GM23338 (cell line): ENCODE results near the gene OR13D1. TPM values are rescaled to one million over a fixed set of nuclear protein-coding genes. Genes with fewer than 3 reads are reported as not detected.

Experiments
- ATAC-seq: fragments of 200-7000 bp; cut with Tn5 transposase; 3 replicates; pipeline ENCODE4 v1.9.1; 2020
- DNase-seq: peaks from one replicate; pipeline ENCODE4 v3.0.0-alpha.2; 2015; ENCODE audit warnings: low spot score
- H2AFZ ChIP-seq: fragments of 200-600 bp; sonication (generic); 2 replicates; pipeline ENCODE4 v1.8.0; 2016; ENCODE audit warnings: antibody characterized with exemption, mild to moderate bottlenecking, moderate library complexity
- H3F3A ChIP-seq: fragments of 200-600 bp; sonication (generic); replicated peaks from 2 replicates; pipeline ENCODE4 v1.8.0; 2017; ENCODE audit warnings: antibody characterized with exemption, mixed run types, low read depth
- H3K27ac ChIP-seq: fragments of 200-600 bp; sonication (generic); 2 replicates; pipeline ENCODE4 v1.6.1; 2016; ENCODE audit warnings: low read depth
- H3K27me3 ChIP-seq: fragments of 200-600 bp; sonication (generic); 2 replicates; pipeline ENCODE4 v1.8.0; 2016; ENCODE audit warnings: mild to moderate bottlenecking, mixed run types, moderate library complexity; ENCODE audit not compliant: insufficient read depth
- H3K36me3 ChIP-seq: fragments of 200-600 bp; sonication (generic); 2 replicates; pipeline ENCODE4 v1.8.0; 2016; ENCODE audit warnings: mild to moderate bottlenecking; ENCODE audit not compliant: insufficient read depth
- H3K4me1 ChIP-seq: fragments of 200-600 bp; sonication (generic); 2 replicates; pipeline ENCODE4 v1.8.0; 2016; ENCODE audit warnings: mild to moderate bottlenecking, moderate library complexity; ENCODE audit not compliant: insufficient read depth
- H3K4me2 ChIP-seq: fragments of 200-600 bp; sonication (generic); 2 replicates; pipeline ENCODE4 v1.7.1; 2017; ENCODE audit warnings: mixed run types
- H3K4me3 ChIP-seq: fragments of 200-600 bp; sonication (generic); 2 replicates; pipeline ENCODE4 v1.6.1; 2016; ENCODE audit warnings: mixed run types
- H3K79me2 ChIP-seq: fragments of 200-600 bp; sonication (generic); replicated peaks from 2 replicates; pipeline ENCODE4 v1.8.0; 2017; ENCODE audit warnings: mild to moderate bottlenecking; ENCODE audit not compliant: insufficient read depth
- H3K9me2 ChIP-seq: fragments of 200-600 bp; sonication (generic); 2 replicates; pipeline ENCODE4 v1.8.0; 2017; ENCODE audit not compliant: insufficient read depth
- H4K20me1 ChIP-seq: fragments of 200-600 bp; sonication (generic); replicated peaks from 2 replicates; pipeline ENCODE4 v1.8.0; 2017; ENCODE audit warnings: mild to moderate bottlenecking; ENCODE audit not compliant: insufficient read depth
- H3K27ac Mint-ChIP-seq: 2 replicates; pipeline ENCODE4 v1.8.0; 2020; ENCODE audit warnings: inconsistent platforms, mild to moderate bottlenecking, moderate library complexity, mixed read lengths
- H3K27me3 Mint-ChIP-seq: 3 replicates; pipeline ENCODE4 v1.8.0; 2022; ENCODE audit warnings: low read depth, mild to moderate bottlenecking, moderate library complexity, mixed read lengths, inconsistent platforms; ENCODE audit not compliant: insufficient read depth, poor library complexity
- H3K36me3 Mint-ChIP-seq: 3 replicates; pipeline ENCODE4 v1.8.0; 2021; ENCODE audit warnings: low read depth, mild to moderate bottlenecking, inconsistent platforms, moderate library complexity, mixed read lengths
- H3K4me1 Mint-ChIP-seq: 3 replicates; pipeline ENCODE4 v1.8.0; 2020; ENCODE audit warnings: mild to moderate bottlenecking, inconsistent platforms, mixed read lengths
- H3K4me3 Mint-ChIP-seq: 3 replicates; pipeline ENCODE4 v1.8.0; 2021; ENCODE audit warnings: moderate library complexity, mild to moderate bottlenecking, inconsistent platforms, mixed read lengths
- H3K9me3 Mint-ChIP-seq: 3 replicates; pipeline ENCODE4 v1.8.0; 2020; ENCODE audit warnings: moderate library complexity, mild to moderate bottlenecking, inconsistent platforms, mixed read lengths
- CREB1 ChIP-seq: fragments of 250-450 bp; sonication (Bioruptor Pico); IDR thresholded peaks from 2 replicates; pipeline ENCODE4 v1.5.0; 2020; ENCODE audit warnings: low read depth, mild to moderate bottlenecking, moderate library complexity
- CTCF ChIP-seq, 2 experiments: fragments of 200-600 bp in 1 of 2; sonication (generic) in 1 of 2; conservative IDR thresholded peaks; 2 replicates each; pipeline versions ENCODE4 v1.5.1 to v1.6.1; 2016 to 2017; ENCODE audit warnings: antibody characterized with exemption in 2 of 2, low read depth in 2 of 2, mild to moderate bottlenecking in 2 of 2, moderate library complexity in 1 of 2
- EZH2 ChIP-seq: fragments of 200-600 bp; sonication (generic); IDR thresholded peaks from one replicate; pipeline ENCODE4 v1.8.0; 2017; ENCODE audit warnings: antibody characterized with exemption, mild to moderate bottlenecking, low read depth; ENCODE audit not compliant: unreplicated experiment
- EZH2phosphoT487 ChIP-seq: fragments of 200-600 bp; sonication (generic); IDR thresholded peaks from one replicate; pipeline ENCODE4 v1.8.1; 2018; ENCODE audit warnings: antibody characterized with exemption; ENCODE audit not compliant: unreplicated experiment
- JUNB ChIP-seq: IDR thresholded peaks from one replicate; pipeline ENCODE4 v1.6.1; 2016; ENCODE audit warnings: antibody characterized with exemption; ENCODE audit not compliant: unreplicated experiment
- NANOG ChIP-seq: IDR thresholded peaks from 2 replicates; pipeline ENCODE4 v1.6.1; 2016; ENCODE audit warnings: antibody characterized with exemption, borderline replicate concordance
- POLR2AphosphoS5 ChIP-seq: IDR thresholded peaks from 2 replicates; pipeline ENCODE4 v1.6.1; 2016; ENCODE audit warnings: antibody characterized with exemption, low read depth
- STAT1 ChIP-seq: IDR thresholded peaks from one replicate; pipeline ENCODE4 v1.6.1; 2016; ENCODE audit warnings: antibody characterized with exemption; ENCODE audit not compliant: unreplicated experiment
- ZNF114 ChIP-seq: fragments of 250-450 bp; sonication (Bioruptor Pico); IDR thresholded peaks from 2 replicates; pipeline ENCODE4 v1.5.0; 2020; ENCODE audit warnings: mild to moderate bottlenecking, moderate library complexity
- ZNF331 ChIP-seq: fragments of 250-450 bp; sonication (Bioruptor Pico); IDR thresholded peaks from 2 replicates; pipeline ENCODE4 v1.5.0; 2020; ENCODE audit warnings: low read depth, mild to moderate bottlenecking, moderate library complexity
- polyA plus RNA-seq: library from polyadenylated mRNA; unstranded; fragments of >200 nt; fragmentation: Nextera tagmentation; extraction: Ambion mirVana; gene quantifications from 2 replicates; pipeline ENCODE4 v1.2.1, GENCODE V29; 2016
- total RNA-seq: library from RNA; depleted of rRNA; stranded (reverse); fragments of >200 nt; shearing (Covaris generic); gene quantifications from 2 replicates; pipeline ENCODE4 v1.2.3, GENCODE V29; 2014
- TF ChIP-seq, protein P1 (sequence below): IDR thresholded peaks from one replicate; pipeline ENCODE4 v1.6.1; 2018; ENCODE audit warnings: antibody characterized with exemption; ENCODE audit not compliant: unreplicated experiment

Gene OR13D1
- total and polyA plus RNA-seq, 2 experiments from 2014 or later: not detected

- H3K36me3 Mint-ChIP-seq: no peaks in the 10 kb centered on the region
- Histone ChIP-seq H3K4me1 (no peaks in the 10 kb centered on the region), H3K4me2 (no peak overlapping the region), H4K20me1 (no peaks in the 10 kb centered on the region), H3F3A (no peaks in the 10 kb centered on the region), H3K9me2 (no peaks in the 10 kb centered on the region), H3K79me2 (no peaks in the 10 kb centered on the region), H3K36me3 (no peaks in the 10 kb centered on the region), H3K27me3 (no peaks in the 10 kb centered on the region), H3K27ac (no peak overlapping the region), H3K4me3 (no peak overlapping the region), H2AFZ (no peak overlapping the region)
- no peak overlapping the region for H3K27ac Mint-ChIP-seq
- H3K4me1 Mint-ChIP-seq: no peaks in the 10 kb centered on the region
- no peaks in the 10 kb centered on the region for H3K27me3 Mint-ChIP-seq
- H3K9me3 Mint-ChIP-seq: no peaks in the 10 kb centered on the region
- ATAC-seq: peak; percentile 43; the same call in 2 of the 3 replicates
- TF ChIP-seq CTCF (conservative IDR thresholded peaks at IDR 0.05; ENCODE audit: low read depth in 2 of 2) (peak; percentile 66 to 67), STAT1 (no peak)
- peak; percentile 81 for DNase-seq
- H3K4me3 Mint-ChIP-seq: no peak overlapping the region
Measured at GRCh38 chr9:104682642-104683041, 11.7 kb upstream of the OR13D1 start.

DNA sequence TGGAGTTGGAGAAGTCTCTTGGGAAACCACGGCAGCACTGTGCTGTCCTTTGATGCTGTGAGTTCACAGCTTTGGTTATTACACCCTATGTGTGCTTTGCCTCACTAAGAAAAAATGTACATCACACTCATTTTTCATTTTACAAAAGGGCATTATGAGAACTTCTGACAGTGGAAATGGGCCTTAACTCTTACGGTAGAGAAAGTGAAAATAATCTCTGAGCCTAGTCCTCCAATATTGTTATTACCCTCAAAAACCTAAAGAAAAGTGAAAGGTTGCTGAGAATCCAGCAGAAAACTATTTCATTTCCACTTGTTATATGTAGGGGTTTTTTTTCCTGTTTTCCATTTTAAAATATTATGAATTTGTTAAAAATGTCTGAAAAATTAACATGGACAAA lies 8.2 kb upstream of the OR13D1 start:
- Histone ChIP-seq H3K79me2 (no peaks in the 10 kb centered on the region), H3K4me1 (no peaks in the 10 kb centered on the region), H3K4me3 (no peak overlapping the region), H3K36me3 (no peaks in the 10 kb centered on the region), H4K20me1 (no peaks in the 10 kb centered on the region), H3K9me2 (no peaks in the 10 kb centered on the region), H3F3A (no peaks in the 10 kb centered on the region), H3K4me2 (no peak overlapping the region), H3K27ac (no peak overlapping the region), H3K27me3 (no peaks in the 10 kb centered on the region), H2AFZ (no peak overlapping the region)
- Mint-ChIP-seq H3K27me3 (no peaks in the 10 kb centered on the region), H3K36me3 (no peaks in the 10 kb centered on the region), H3K27ac (no peak overlapping the region), H3K9me3 (no peaks in the 10 kb centered on the region), H3K4me1 (no peaks in the 10 kb centered on the region), H3K4me3 (no peak overlapping the region)
- DNase-seq (no peak), ATAC-seq (no peak)
- TF ChIP-seq CREB1: no peak

DNA sequence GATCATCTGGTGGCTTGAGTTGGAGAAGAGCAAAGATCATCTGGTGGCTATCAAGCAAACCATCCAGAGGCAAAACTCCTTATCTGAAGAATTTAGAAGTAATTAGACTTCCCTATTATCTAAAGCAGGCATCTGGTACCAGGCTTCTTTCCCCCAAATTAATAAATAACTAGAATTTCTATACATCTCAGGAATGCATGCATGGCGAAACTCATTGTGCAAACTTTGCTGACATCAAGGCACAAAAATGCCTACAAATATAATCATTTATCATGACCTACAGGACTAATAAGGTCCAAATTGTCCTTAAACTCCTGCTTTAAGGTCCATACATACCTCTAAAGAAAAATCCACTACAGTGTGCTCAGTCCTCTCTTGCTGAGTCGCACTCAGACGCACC lies 6.0 kb downstream of the OR13D1 start:
- Histone ChIP-seq H3K4me2 (no peak overlapping the region), H3K79me2 (no peaks in the 10 kb centered on the region), H3F3A (no peaks in the 10 kb centered on the region), H3K36me3 (no peaks in the 10 kb centered on the region), H3K27ac (no peak overlapping the region), H2AFZ (no peak overlapping the region), H3K4me1 (no peaks in the 10 kb centered on the region), H4K20me1 (no peaks in the 10 kb centered on the region), H3K27me3 (no peaks in the 10 kb centered on the region), H3K4me3 (no peak overlapping the region), H3K9me2 (no peaks in the 10 kb centered on the region)
- H3K4me3 Mint-ChIP-seq: no peak overlapping the region
- DNase-seq (no peak), ATAC-seq (no peak)
- H3K4me1 Mint-ChIP-seq: no peaks in the 10 kb centered on the region
- no peaks in the 10 kb centered on the region for H3K9me3 Mint-ChIP-seq
- no peaks in the 10 kb centered on the region for H3K27me3 Mint-ChIP-seq
- H3K27ac Mint-ChIP-seq: no peak overlapping the region
- H3K36me3 Mint-ChIP-seq: no peaks in the 10 kb centered on the region
- TF ChIP-seq ZNF331 (CRISPR knock-in tag): no peak
- TF ChIP-seq CREB1: no peak
- no peak for TF ChIP-seq EZH2
- no peak for TF ChIP-seq JUNB
- no peak for TF ChIP-seq ZNF114 (CRISPR knock-in tag)
- TF ChIP-seq CTCF (conservative IDR thresholded peaks at IDR 0.05; ENCODE audit: low read depth in 2 of 2): no peak
- TF ChIP-seq, protein P1, sequence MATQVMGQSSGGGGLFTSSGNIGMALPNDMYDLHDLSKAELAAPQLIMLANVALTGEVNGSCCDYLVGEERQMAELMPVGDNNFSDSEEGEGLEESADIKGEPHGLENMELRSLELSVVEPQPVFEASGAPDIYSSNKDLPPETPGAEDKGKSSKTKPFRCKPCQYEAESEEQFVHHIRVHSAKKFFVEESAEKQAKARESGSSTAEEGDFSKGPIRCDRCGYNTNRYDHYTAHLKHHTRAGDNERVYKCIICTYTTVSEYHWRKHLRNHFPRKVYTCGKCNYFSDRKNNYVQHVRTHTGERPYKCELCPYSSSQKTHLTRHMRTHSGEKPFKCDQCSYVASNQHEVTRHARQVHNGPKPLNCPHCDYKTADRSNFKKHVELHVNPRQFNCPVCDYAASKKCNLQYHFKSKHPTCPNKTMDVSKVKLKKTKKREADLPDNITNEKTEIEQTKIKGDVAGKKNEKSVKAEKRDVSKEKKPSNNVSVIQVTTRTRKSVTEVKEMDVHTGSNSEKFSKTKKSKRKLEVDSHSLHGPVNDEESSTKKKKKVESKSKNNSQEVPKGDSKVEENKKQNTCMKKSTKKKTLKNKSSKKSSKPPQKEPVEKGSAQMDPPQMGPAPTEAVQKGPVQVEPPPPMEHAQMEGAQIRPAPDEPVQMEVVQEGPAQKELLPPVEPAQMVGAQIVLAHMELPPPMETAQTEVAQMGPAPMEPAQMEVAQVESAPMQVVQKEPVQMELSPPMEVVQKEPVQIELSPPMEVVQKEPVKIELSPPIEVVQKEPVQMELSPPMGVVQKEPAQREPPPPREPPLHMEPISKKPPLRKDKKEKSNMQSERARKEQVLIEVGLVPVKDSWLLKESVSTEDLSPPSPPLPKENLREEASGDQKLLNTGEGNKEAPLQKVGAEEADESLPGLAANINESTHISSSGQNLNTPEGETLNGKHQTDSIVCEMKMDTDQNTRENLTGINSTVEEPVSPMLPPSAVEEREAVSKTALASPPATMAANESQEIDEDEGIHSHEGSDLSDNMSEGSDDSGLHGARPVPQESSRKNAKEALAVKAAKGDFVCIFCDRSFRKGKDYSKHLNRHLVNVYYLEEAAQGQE: no peak
- TF ChIP-seq POLR2AphosphoS5: no peak
- TF ChIP-seq STAT1: no peak
- TF ChIP-seq NANOG: no peak
- no peak for TF ChIP-seq EZH2phosphoT487
